HG02642 (cell line): ENCODE data around the gene GBF1.

Source experiments
- ATAC-seq: cut with Tn5 transposase; IDR thresholded peaks from one replicate; pipeline ENCODE4 v1.9.1; 2021; ENCODE audit warnings: mild to moderate bottlenecking; ENCODE audit not compliant: unreplicated experiment, poor library complexity

Gene GBF1

GRCh38 chr10:102416695-102417094, 171.4 kb downstream of the GBF1 start:
- ATAC-seq = no peak

GRCh38 chr10:102418622-102419268, 173.4 kb downstream of the GBF1 start, which contains the start of gene PSD:
Gene PSD, minus strand, starts transcription at chr10:102418785. Its CDS starts 1,747 bp downstream, at chr10:102417038.
- no peak for ATAC-seq

GRCh38 chr10:102419269-102420180, 174.2 kb downstream of the GBF1 start:
- ATAC-seq = no peak

GRCh38 chr10:102420181-102420713, 174.9 kb downstream of the GBF1 start:
- no peak for ATAC-seq

- ATAC-seq = peak; percentile 79
Measured at GRCh38 chr10:102420714-102421506, 175.6 kb downstream of the GBF1 start, which contains the start of gene FBXL15. Gene FBXL15, plus strand, starts transcription at chr10:102420836. Its CDS starts 294 bp downstream, at chr10:102421130.

- no peak for ATAC-seq
Measured at GRCh38 chr10:102421507-102421756, 176.1 kb downstream of the GBF1 start.

GRCh38 chr10:102421757-102422512, 176.6 kb downstream of the GBF1 start:
- ATAC-seq = peak; percentile 5

GRCh38 chr10:102422545-102423129, 177.3 kb downstream of the GBF1 start:
- ATAC-seq = no peak

GRCh38 chr10:102423372-102423968, 178.1 kb downstream of the GBF1 start:
- ATAC-seq = no peak

GRCh38 chr10:102424145-102424544, 178.8 kb downstream of the GBF1 start:
- no peak for ATAC-seq

- ATAC-seq = no peak
Measured at GRCh38 chr10:102424916-102425315, 179.6 kb downstream of the GBF1 start.

GRCh38 chr10:102425444-102425843, 180.1 kb downstream of the GBF1 start:
- no peak for ATAC-seq

GRCh38 chr10:102426803-102427287, 181.5 kb downstream of the GBF1 start:
- no peak for ATAC-seq

- no peak for ATAC-seq
Measured at GRCh38 chr10:102429468-102429867, 184.1 kb downstream of the GBF1 start.

- no peak for ATAC-seq
Measured at GRCh38 chr10:102431452-102432124, 186.3 kb downstream of the GBF1 start.
